Activated CD4-positive, alpha-beta T cell treated with anti-CD3 and anti-CD28 coated beads, Interleukin-2, amount 50 U/mL, for 24 hours (primary cell): ENCODE results near the gene NANOS3.

Source experiments
- DNase-seq, 2 donors: peaks; one replicate each; pipeline ENCODE4 v3.0.0-alpha.2; 2020; ENCODE audit warnings: low read depth in 1 of 2, low spot score in 1 of 2

NANOS3 gene

GRCh38 chr19:13884726-13885591, 8.0 kb downstream of the NANOS3 start:
- no peak for DNase-seq

GRCh38 chr19:13885826-13886365, 9.0 kb downstream of the NANOS3 start:
- DNase-seq, result no peak

GRCh38 chr19:13887018-13887436, 10.1 kb downstream of the NANOS3 start:
- DNase-seq, result no peak

- DNase-seq, result no peak
These were observed 10.6 kb downstream of the NANOS3 start for GRCh38 chr19:13887517-13887916.

DNA sequence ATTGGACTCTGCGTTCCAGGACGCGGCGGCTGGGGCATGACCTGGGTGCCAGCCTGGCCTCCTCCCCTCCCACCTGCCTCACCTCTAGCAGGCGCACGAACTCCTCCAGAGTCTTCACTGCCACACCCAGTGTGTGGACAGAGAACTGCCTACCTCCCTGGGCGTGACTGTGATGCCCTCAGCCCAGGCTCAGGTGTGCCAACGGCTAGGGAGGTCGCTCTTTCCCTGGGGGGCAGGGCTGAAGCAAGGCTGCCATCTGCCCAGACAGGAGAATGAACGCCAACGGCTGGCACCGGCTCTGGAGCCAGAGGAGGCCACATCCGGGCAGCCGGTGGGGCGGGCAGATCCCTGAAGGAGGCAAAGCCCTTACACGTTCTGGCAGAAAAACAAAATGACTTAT, 11.3 kb downstream of the NANOS3 start:
- no peak for DNase-seq

- DNase-seq, result no peak
These were observed 13.2 kb downstream of the NANOS3 start for GRCh38 chr19:13890136-13890535.

GRCh38 chr19:13892870-13893269, 15.9 kb downstream of the NANOS3 start:
- no peak for DNase-seq

- DNase-seq, result no peak
These were observed 17.6 kb downstream of the NANOS3 start for GRCh38 chr19:13894552-13894951.

DNA sequence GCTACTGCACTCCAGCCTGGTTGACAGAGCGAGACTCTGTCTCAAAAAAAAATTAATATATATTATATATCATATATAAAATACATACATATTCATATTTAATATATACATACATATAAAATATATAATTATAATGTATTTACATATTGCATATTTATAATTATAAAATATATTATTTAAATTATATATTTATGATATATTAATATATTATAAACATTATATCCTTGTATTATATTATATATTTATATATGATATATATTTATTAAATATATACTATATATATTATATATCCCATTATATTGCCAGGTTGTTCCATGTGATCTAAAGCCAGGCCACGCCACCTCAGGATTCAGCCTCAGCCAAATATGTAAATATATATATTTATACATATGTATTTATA, 19.3 kb downstream of the NANOS3 start:
- DNase-seq, result no peak

- DNase-seq, result no peak
These were observed 22.5 kb downstream of the NANOS3 start for GRCh38 chr19:13899393-13899792.

- DNase-seq, result no peak
These were observed 23.1 kb downstream of the NANOS3 start for GRCh38 chr19:13899912-13900584.

DNA sequence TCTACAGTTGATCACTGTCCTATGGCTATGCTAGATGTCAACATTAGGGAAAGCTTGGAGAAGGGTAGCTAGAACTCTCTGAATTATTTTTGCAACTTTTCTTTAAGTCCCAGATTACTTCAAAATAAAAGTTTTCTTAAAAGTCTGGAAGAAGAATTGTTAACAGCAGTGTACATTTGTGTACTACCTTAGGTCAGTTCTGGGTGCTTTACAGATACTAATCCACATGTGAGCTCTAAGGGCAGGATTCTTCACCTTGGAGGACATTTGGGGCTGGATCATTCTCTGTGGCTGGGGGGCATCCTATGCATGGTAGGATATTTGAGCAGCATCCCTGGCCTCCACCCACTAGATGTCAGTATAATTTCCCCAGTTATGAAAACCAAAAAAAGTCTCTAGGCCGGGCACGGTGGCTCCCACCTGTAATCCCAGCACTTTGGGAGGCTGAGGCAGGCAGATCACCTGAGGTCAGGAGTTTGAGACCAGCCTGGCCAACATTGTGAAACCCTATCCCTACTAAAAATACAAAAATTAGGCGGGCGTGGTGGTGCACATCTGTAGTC, 26.1 kb downstream of the NANOS3 start:
- DNase-seq, result peak in 1 of 2 donors; percentile 15

- peak; percentile 90 to 93 for DNase-seq
These were observed 28.9 kb downstream of the NANOS3 start, which contains the start of the genes BRME1 and CC2D1A for GRCh38 chr19:13905634-13906520. BRME1 (minus strand) TSS chr19:13906117; CDS start chr19:13904892, 1,225 bp downstream. CC2D1A (plus strand) TSS chr19:13906201; CDS start chr19:13906442, 241 bp downstream.

DNA sequence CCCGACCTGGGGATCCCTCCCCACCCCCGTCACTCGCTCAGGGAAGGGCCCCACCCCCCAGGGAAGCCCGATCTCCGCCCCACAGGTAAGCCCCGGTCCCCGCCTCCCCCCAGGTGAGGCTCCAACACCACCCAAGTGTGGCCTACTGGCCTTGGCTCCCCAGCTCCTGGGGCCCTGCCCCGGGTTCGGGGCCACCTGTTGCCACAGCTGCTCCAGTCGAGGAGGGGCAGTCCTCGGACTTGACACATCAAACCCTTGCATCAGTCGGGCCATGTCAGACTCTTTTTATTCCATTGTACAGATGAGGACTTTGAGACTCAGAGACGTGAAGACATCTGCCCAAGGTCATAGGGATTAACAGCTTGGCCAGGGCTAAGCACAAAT, 29.6 kb downstream of the NANOS3 start:
- DNase-seq, result no peak

GRCh38 chr19:13906910-13907309, 30.0 kb downstream of the NANOS3 start:
- DNase-seq, result no peak

DNA sequence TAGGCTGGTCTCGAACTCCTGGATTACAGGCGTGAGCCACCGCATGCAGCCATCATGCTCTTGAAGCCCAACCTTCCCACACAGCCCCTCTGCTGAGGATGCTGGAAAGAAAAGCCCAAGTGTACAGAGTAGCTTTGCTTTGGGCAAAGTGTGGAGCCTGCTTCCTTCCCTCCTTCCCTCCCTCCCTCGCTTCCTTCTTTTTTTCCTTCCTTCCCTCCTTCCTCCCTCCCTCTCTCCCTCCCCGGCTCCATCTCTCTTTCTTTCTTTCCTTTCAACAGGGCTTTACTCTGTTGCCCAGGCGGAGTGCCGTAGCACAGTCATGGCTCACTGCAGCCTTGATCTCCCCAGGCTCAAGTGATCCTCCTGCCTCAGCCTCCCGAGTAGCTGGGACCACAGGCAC, 31.7 kb downstream of the NANOS3 start:
- no peak for DNase-seq

GRCh38 chr19:13909430-13909829, 32.5 kb downstream of the NANOS3 start:
- DNase-seq, result no peak

DNA sequence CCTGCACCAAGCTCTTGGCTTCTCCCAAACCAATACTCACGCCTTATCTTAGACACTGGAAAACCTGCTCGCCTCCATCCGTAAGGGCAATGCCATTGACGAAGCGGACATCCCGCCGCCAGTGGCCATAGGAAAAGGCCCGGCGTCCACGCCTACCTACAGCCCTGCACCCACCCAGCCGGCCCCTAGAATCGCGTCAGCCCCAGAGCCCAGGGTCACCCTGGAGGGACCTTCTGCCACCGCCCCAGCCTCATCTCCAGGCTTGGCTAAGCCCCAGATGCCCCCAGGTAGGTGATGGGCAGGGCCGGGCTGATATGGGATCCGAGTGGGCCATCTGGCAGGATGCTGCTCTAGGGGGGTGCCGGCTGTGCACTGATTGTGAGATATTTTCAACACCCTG, 36.4 kb downstream of the NANOS3 start:
- DNase-seq, result no peak

DNA sequence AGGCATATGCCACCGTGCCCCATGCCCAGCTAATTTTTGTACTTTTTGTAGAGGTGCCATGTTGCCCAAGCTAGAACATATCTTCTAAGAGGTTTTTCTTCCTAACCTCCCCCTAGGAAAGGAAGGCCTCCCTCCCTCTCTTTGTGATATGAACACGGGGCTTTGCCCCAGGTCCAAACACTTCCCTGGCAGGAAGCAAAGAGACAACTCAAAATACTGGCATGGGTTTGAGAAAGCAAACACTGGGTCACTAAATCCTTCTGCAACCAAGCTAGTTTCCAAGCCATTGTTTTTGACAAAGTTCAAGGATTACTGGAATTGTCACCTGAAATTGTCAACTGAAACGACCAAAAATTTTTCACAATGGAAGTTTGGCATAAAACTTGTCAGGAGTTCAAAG, 37.8 kb downstream of the NANOS3 start:
- DNase-seq, result no peak

- DNase-seq, result no peak
These were observed 41.0 kb downstream of the NANOS3 start for GRCh38 chr19:13917888-13918406.
